Osteocyte (in vitro differentiated cells): ENCODE measurements around the gene ATG16L2. TPM values are rescaled to one million over a fixed set of nuclear protein-coding genes. Genes with fewer than 3 reads are reported as not detected.
A peak's percentile ranks its signal among the peaks of the same experiment; 100 is the strongest.

Source experiments
- DNase-seq: peaks from one replicate; pipeline ENCODE4 v3.0.0; 2021; ENCODE audit warnings: mixed read lengths; ENCODE audit not compliant: unreplicated experiment; ENCODE audit errors: extremely low spot score
- H3K27ac Mint-ChIP-seq: one replicate; pipeline ENCODE4 v1.8.0; 2021; ENCODE audit warnings: mild to moderate bottlenecking, mixed read lengths; ENCODE audit not compliant: unreplicated experiment
- H3K27me3 Mint-ChIP-seq: one replicate; pipeline ENCODE4 v1.8.0; 2021; ENCODE audit warnings: mixed read lengths; ENCODE audit not compliant: unreplicated experiment
- H3K36me3 Mint-ChIP-seq: one replicate; pipeline ENCODE4 v1.8.0; 2021; ENCODE audit warnings: mixed read lengths; ENCODE audit not compliant: unreplicated experiment
- H3K4me1 Mint-ChIP-seq: one replicate; pipeline ENCODE4 v1.8.0; 2021; ENCODE audit warnings: mixed read lengths; ENCODE audit not compliant: unreplicated experiment
- H3K4me3 Mint-ChIP-seq: one replicate; pipeline ENCODE4 v1.8.0; 2021; ENCODE audit warnings: mild to moderate bottlenecking, moderate library complexity, mixed read lengths; ENCODE audit not compliant: unreplicated experiment
- H3K9me3 Mint-ChIP-seq: one replicate; pipeline ENCODE4 v1.8.0; 2021; ENCODE audit warnings: mixed read lengths; ENCODE audit not compliant: unreplicated experiment
- total RNA-seq: library from RNA; stranded (reverse); gene quantifications from 2 replicates; pipeline ENCODE4 v1.2.1, GENCODE V29; 2021
- TF ChIP-seq, protein P1 (sequence below): fragments of 200-600 bp; sonication (generic); IDR thresholded peaks from 2 replicates; pipeline ENCODE4 v1.5.0; 2021; ENCODE audit warnings: antibody characterized with exemption, mild to moderate bottlenecking, moderate library complexity

ATG16L2 gene
- total RNA-seq, 1 donor from 2014 or later, result 17.1 TPM

DNA sequence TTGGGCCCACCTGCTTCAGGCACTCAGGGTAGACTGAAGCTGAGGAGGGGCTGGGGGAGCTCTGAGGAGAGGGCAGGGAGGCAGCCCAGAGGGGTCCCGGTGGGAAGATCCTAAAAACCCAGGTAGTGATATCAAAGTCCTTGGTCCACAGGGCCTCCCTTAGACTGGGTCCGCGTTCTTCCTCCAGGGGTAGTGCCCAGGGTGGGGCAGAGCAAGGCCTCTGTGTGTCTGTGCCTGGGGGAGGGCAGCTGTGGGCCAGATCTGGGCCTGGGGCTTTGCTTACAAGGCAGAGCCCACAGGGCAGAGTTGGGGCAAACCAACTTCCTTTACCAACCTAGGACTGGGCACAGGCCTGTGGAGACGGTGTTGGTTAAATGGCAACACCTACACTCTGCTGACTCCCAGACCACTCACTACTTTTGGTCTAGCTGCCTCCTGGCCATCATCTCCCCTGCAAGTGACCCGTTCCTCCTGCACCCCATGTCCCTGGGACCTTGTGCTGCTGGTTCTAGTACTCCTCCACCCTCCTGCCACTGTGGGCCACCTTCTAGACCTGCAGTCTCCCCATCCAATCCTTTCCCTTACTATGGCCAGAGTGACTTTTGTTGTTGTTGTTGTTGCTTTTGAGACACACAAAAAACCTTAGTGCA is 15.8 kb downstream of the ATG16L2 start:
- peaks cover 13% of the 10 kb centered on the region for H3K4me1 Mint-ChIP-seq
- TF ChIP-seq, protein P1, sequence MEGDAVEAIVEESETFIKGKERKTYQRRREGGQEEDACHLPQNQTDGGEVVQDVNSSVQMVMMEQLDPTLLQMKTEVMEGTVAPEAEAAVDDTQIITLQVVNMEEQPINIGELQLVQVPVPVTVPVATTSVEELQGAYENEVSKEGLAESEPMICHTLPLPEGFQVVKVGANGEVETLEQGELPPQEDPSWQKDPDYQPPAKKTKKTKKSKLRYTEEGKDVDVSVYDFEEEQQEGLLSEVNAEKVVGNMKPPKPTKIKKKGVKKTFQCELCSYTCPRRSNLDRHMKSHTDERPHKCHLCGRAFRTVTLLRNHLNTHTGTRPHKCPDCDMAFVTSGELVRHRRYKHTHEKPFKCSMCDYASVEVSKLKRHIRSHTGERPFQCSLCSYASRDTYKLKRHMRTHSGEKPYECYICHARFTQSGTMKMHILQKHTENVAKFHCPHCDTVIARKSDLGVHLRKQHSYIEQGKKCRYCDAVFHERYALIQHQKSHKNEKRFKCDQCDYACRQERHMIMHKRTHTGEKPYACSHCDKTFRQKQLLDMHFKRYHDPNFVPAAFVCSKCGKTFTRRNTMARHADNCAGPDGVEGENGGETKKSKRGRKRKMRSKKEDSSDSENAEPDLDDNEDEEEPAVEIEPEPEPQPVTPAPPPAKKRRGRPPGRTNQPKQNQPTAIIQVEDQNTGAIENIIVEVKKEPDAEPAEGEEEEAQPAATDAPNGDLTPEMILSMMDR, result no peak
- H3K27ac Mint-ChIP-seq, result no peak overlapping the region
- no peak overlapping the region for H3K4me3 Mint-ChIP-seq
- no peaks in the 10 kb centered on the region for H3K9me3 Mint-ChIP-seq
- no peaks in the 10 kb centered on the region for H3K27me3 Mint-ChIP-seq
- H3K36me3 Mint-ChIP-seq, result peaks cover 5% of the 10 kb centered on the region
- DNase-seq, result no peak

- Mint-ChIP-seq H3K9me3 (no peaks in the 10 kb centered on the region), H3K4me1 (peaks cover 22% of the 10 kb centered on the region), H3K27ac (no peak overlapping the region), H3K27me3 (no peaks in the 10 kb centered on the region), H3K36me3 (peaks cover 6% of the 10 kb centered on the region), H3K4me3 (no peak overlapping the region)
- TF ChIP-seq, protein P1, result peak; percentile 99
- DNase-seq, result peak; percentile 93
Measured at GRCh38 chr11:72831521-72832300, 17.5 kb downstream of the ATG16L2 start.

- Mint-ChIP-seq H3K4me1 (peaks cover 22% of the 10 kb centered on the region), H3K36me3 (peaks cover 8% of the 10 kb centered on the region), H3K27me3 (no peaks in the 10 kb centered on the region), H3K4me3 (no peak overlapping the region), H3K27ac (no peak overlapping the region), H3K9me3 (no peaks in the 10 kb centered on the region)
- DNase-seq, result no peak
- TF ChIP-seq, protein P1, result no peak
Measured at GRCh38 chr11:72832301-72833082, 18.3 kb downstream of the ATG16L2 start.

- Mint-ChIP-seq H3K9me3 (no peaks in the 10 kb centered on the region), H3K4me3 (no peak overlapping the region), H3K36me3 (peaks cover 8% of the 10 kb centered on the region), H3K27ac (no peak overlapping the region), H3K4me1 (peaks cover 20% of the 10 kb centered on the region), H3K27me3 (no peaks in the 10 kb centered on the region)
- TF ChIP-seq, protein P1, result no peak
- DNase-seq, result no peak
Measured at GRCh38 chr11:72833083-72833733, 19.0 kb downstream of the ATG16L2 start.
